Left ventricle myocardium inferior (tissue), 1 donor: ENCODE data around the gene PARVG. TPM values are rescaled to one million over a fixed set of nuclear protein-coding genes. Genes with fewer than 3 reads are reported as not detected.

Experiments
- DNase-seq: peaks from one replicate; pipeline ENCODE4 v3.0.0-alpha.2; 2020
- H3K27ac ChIP-seq: fragments of 200-600 bp; replicated peaks from 2 replicates; pipeline ENCODE4 v1.8.0; 2021
- H3K27me3 ChIP-seq: fragments of 200-600 bp; 2 replicates; pipeline ENCODE4 v1.8.0; 2021; ENCODE audit warnings: low read depth
- H3K36me3 ChIP-seq: fragments of 200-600 bp; 2 replicates; pipeline ENCODE4 v1.8.0; 2021
- H3K4me1 ChIP-seq: fragments of 200-600 bp; 2 replicates; pipeline ENCODE4 v1.8.0; 2021
- H3K4me3 ChIP-seq: fragments of 200-600 bp; 2 replicates; pipeline ENCODE4 v1.8.0; 2021; ENCODE audit warnings: mild to moderate bottlenecking, moderate library complexity
- H3K9me3 ChIP-seq: fragments of 200-600 bp; replicated peaks from 2 replicates; pipeline ENCODE4 v1.8.0; 2021
- CTCF ChIP-seq: fragments of 200-600 bp; IDR thresholded peaks from 2 replicates; pipeline ENCODE4 v1.8.0; 2021; ENCODE audit warnings: antibody characterized with exemption, mild to moderate bottlenecking, borderline replicate concordance
- intact Hi-C: fragments of 100-400 bp; cut with micrococcal nuclease; formaldehyde crosslinking; loops from one replicate; pipeline ENCODE4 v1.11.0; 2022
- total RNA-seq: library from RNA; stranded (reverse); fragmentation: NEBNext Ultra II Directional; extraction: Animal tissue kit (Norgen Biotek cat#: 25700); gene quantifications from one replicate; pipeline ENCODE4 v1.2.1, GENCODE V29; 2021
- donor health status: DM: no; HTN: yes; CAD: no; lungs with severe emphysema.

Gene PARVG
- total RNA-seq, 1 donor from 2014 or later: 2.8 TPM

- TF ChIP-seq CTCF: no peak
- H3K27me3 ChIP-seq: no peaks in the 10 kb centered on the region
- intact Hi-C loops: no loop called here
Measured at GRCh38 chr22:44165286-44165874, 15.3 kb upstream of the PARVG start.

GRCh38 chr22:44166498-44167276 is 14.0 kb upstream of the PARVG start:
- peaks cover 4% of the 10 kb centered on the region for H3K4me1 ChIP-seq
- TF ChIP-seq CTCF: no peak
- DNase-seq: no peak
- intact Hi-C loops: no loop called here
- H3K27ac ChIP-seq: no peak overlapping the region
- no peak overlapping the region for H3K4me3 ChIP-seq
- H3K36me3 ChIP-seq: peaks cover 79% of the 10 kb centered on the region
- H3K9me3 ChIP-seq: no peaks in the 10 kb centered on the region
- H3K27me3 ChIP-seq: no peaks in the 10 kb centered on the region

More at GRCh38 chr22:44165286-44165874, 15.3 kb upstream of the PARVG start:
- no peak for DNase-seq
- Histone ChIP-seq H3K4me1 (peaks cover 4% of the 10 kb centered on the region), H3K27ac (no peak overlapping the region), H3K36me3 (peaks cover 86% of the 10 kb centered on the region), H3K4me3 (no peak overlapping the region), H3K9me3 (no peaks in the 10 kb centered on the region)

- no peak overlapping the region for H3K4me3 ChIP-seq
- no peak for TF ChIP-seq CTCF
- H3K36me3 ChIP-seq: peaks cover 76% of the 10 kb centered on the region
- no peaks in the 10 kb centered on the region for H3K27me3 ChIP-seq
- no peaks in the 10 kb centered on the region for H3K9me3 ChIP-seq
- no peak for DNase-seq
- intact Hi-C loops: no loop called here
- H3K4me1 ChIP-seq: peaks cover 4% of the 10 kb centered on the region
- H3K27ac ChIP-seq: no peak overlapping the region
Measured at GRCh38 chr22:44167501-44167900, 13.2 kb upstream of the PARVG start.

DNA sequence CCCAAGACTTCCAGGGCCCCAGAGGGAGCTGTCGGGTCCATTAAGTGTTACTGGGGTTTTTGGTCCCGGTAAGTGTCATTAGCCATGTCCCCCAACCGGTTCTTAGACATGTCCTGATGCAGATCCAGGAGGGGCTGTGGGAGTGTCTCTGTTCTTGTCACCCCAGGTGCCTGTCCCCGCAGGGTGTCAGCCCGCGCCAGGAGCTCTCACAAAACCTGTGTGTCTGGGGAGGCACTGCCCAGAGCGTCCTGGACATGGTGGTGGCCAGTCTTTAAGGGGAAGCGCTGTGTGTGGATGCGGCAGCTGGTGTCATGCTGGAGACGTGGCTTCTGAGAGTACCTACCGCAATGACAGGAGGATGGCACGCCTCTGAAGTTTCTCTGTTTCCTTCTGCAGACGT is 12.5 kb upstream of the PARVG start:
- H3K9me3 ChIP-seq: no peaks in the 10 kb centered on the region
- H3K27ac ChIP-seq: no peak overlapping the region
- DNase-seq: no peak
- intact Hi-C loops: no loop called here
- H3K4me3 ChIP-seq: no peak overlapping the region
- no peak for TF ChIP-seq CTCF
- peaks cover 4% of the 10 kb centered on the region for H3K4me1 ChIP-seq
- no peaks in the 10 kb centered on the region for H3K27me3 ChIP-seq
- peaks cover 75% of the 10 kb centered on the region for H3K36me3 ChIP-seq

DNA sequence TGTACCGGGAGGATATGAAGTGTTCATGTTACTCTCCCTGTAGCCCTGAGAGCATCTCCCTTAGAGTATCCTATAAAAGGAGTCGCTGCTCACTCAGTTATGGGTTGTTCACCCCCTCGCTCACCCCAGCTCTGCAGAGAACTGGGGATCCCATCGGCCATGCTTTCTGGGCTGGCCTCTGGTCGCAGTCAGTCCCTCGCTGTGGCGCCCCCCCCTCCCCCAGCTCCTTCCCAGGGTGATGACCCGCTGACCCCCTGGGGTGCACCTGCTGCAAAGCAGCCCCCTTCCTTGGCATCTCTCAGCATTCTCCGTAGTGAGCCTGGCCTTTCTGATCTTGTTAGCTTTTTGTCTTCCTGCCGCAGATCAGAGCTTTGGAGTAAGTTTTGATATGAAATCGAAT is 10.3 kb upstream of the PARVG start:
- Histone ChIP-seq H3K4me3 (no peak overlapping the region), H3K9me3 (no peaks in the 10 kb centered on the region), H3K27me3 (no peaks in the 10 kb centered on the region), H3K4me1 (no peaks in the 10 kb centered on the region), H3K36me3 (peaks cover 54% of the 10 kb centered on the region), H3K27ac (no peak overlapping the region)
- DNase-seq: no peak
- TF ChIP-seq CTCF: no peak
- intact Hi-C loops: no loop called here
